K562 (cell line): ENCODE results near the gene SLC44A5. TPM values are rescaled to one million over a fixed set of nuclear protein-coding genes. Genes with fewer than 3 reads are reported as not detected.

ENCODE experiments used
- ATAC-seq: fragments of 200-7000 bp; cut with Tn5 transposase; 3 replicates; pipeline ENCODE4 v1.9.1; 2020; ENCODE audit warnings: moderate library complexity
- BruUV-seq: library from RNA; stranded (reverse); fragments of 400-500 nt; replicated peaks from 2 replicates; lab custom pipeline; 2021; lab: Mats Ljungman, UMichigan
- CTCF ChIA-PET: fragments of 300-600 bp; formaldehyde crosslinking; extraction: SDS; loops from one replicate; lab custom pipeline; 2021; ENCODE audit warnings: low intra/inter-chr PET ratio; lab: Yijun Ruan, JAX
- POLR2A ChIA-PET: fragments of 300-600, 350-650 bp; sonication (Branson Sonifier 250); formaldehyde crosslinking; extraction: SDS; loops from one replicate; lab custom pipeline; 2021; ENCODE audit warnings: antibody characterized with exemption, inconsistent platforms; lab: Yijun Ruan, JAX
- DNase-seq, 4 experiments: peaks; one replicate each; pipeline versions ENCODE4 v3.0.0 to v3.0.0-alpha.2; 2011 to 2018; ENCODE audit warnings: low spot score in 3 of 4, mixed read lengths in 3 of 4; ENCODE audit errors: extremely low read depth in 1 of 4
- FAIRE-seq: peaks from 2 replicates; lab custom pipeline; 2011; peaks lifted over from hg19 to GRCh38; lab: Jason Lieb, UNC
- H2AFZ ChIP-seq: 2 replicates; pipeline ENCODE4 v1.6.0; 2011; ENCODE audit warnings: low read depth, low read length, control low read depth, inconsistent platforms
- H3K27ac ChIP-seq: fragments of 200-600 bp; 3 replicates; pipeline ENCODE4 v1.8.0; 2011; ENCODE audit warnings: low read depth, mild to moderate bottlenecking, control low read depth, inconsistent platforms, low read length, moderate library complexity, mixed read lengths; ENCODE audit errors: extremely low read depth
- H3K27me3 ChIP-seq, 2 experiments: fragments of 300-600 bp in 1 of 2; 2 replicates in 1 of 2; 3 replicates in 1 of 2; pipeline versions ENCODE4 v1.6.0 to v1.8.0; 2011; ENCODE audit warnings: inconsistent platforms in 2 of 2, low read length in 2 of 2, mild to moderate bottlenecking in 1 of 2, mixed read lengths in 1 of 2, moderate library complexity in 1 of 2; ENCODE audit not compliant: control insufficient read depth in 2 of 2, insufficient read depth in 2 of 2
- H3K36me3 ChIP-seq: fragments of 300-600 bp; 3 replicates; pipeline ENCODE4 v1.8.0; 2011; ENCODE audit warnings: mild to moderate bottlenecking, low read length, inconsistent platforms; ENCODE audit not compliant: control insufficient read depth, insufficient read depth
- H3K4me1 ChIP-seq, 2 experiments: fragments of 200-600 bp in 1 of 2; replicated peaks in 1 of 2; 2 replicates in 1 of 2; 3 replicates in 1 of 2; pipeline versions ENCODE4 v1.5.1 to v1.8.0; 2011; ENCODE audit warnings: inconsistent platforms in 2 of 2, low read length in 2 of 2, mild to moderate bottlenecking in 1 of 2, mixed read lengths in 1 of 2, moderate library complexity in 1 of 2; ENCODE audit not compliant: control insufficient read depth in 2 of 2, insufficient read depth in 2 of 2
- H3K4me2 ChIP-seq: 2 replicates; pipeline ENCODE4 v1.6.1; 2011; ENCODE audit warnings: low read length, control low read depth, inconsistent platforms, mixed read lengths; ENCODE audit not compliant: insufficient read depth
- H3K4me3 ChIP-seq: fragments of 200-600 bp; sonication (generic), shearing (Covaris generic); 2 replicates; pipeline ENCODE4 v1.5.1; 2016; ENCODE audit warnings: control low read depth, inconsistent platforms
- H3K79me2 ChIP-seq: fragments of 200-600 bp; 3 replicates; pipeline ENCODE4 v1.8.0; 2011; ENCODE audit warnings: low read length, inconsistent platforms; ENCODE audit not compliant: control insufficient read depth, insufficient read depth
- H3K9ac ChIP-seq, 2 experiments: 2 replicates each; pipeline versions ENCODE4 v1.6.0 to v1.6.1; 2011; ENCODE audit warnings: low read depth in 2 of 2, low read length in 2 of 2, control low read depth in 1 of 2, inconsistent platforms in 1 of 2, mild to moderate bottlenecking in 1 of 2, mixed read lengths in 1 of 2; ENCODE audit not compliant: insufficient read depth in 1 of 2
- H3K9me1 ChIP-seq: one replicate; pipeline ENCODE4 v1.6.0; 2011; ENCODE audit warnings: inconsistent platforms, mild to moderate bottlenecking, low read length, moderate library complexity; ENCODE audit not compliant: control insufficient read depth, insufficient read depth
- H3K9me3 ChIP-seq: replicated peaks from 2 replicates; pipeline ENCODE4 v1.5.1; 2011; ENCODE audit warnings: low read depth, low read length, inconsistent platforms; ENCODE audit not compliant: control insufficient read depth, insufficient read depth
- H4K20me1 ChIP-seq: replicated peaks from 2 replicates; pipeline ENCODE4 v1.6.1; 2011; ENCODE audit warnings: low read length, inconsistent platforms, mixed read lengths; ENCODE audit not compliant: control insufficient read depth, insufficient read depth
- ASH1L ChIP-seq: fragments of 450-650 bp; IDR thresholded peaks from 2 replicates; pipeline ENCODE4 v1.6.1; 2018; ENCODE audit warnings: borderline replicate concordance, mild to moderate bottlenecking, low read depth; ENCODE audit not compliant: partially characterized antibody
- CREB1 ChIP-seq, 2 experiments: sonication (generic) in 1 of 2; formaldehyde crosslinking in 1 of 2; IDR thresholded peaks; 2 replicates each; pipeline versions ENCODE4 v1.6.1 to v1.8.0; 2012 to 2022; ENCODE audit warnings: inconsistent platforms in 1 of 2, mild to moderate bottlenecking in 1 of 2, missing genetic modification reagents in 1 of 2, moderate library complexity in 1 of 2
- DMBX1 ChIP-seq: fragments of 250-450 bp; sonication (Bioruptor Pico); IDR thresholded peaks from 2 replicates; pipeline ENCODE4 v1.8.0; 2022; ENCODE audit warnings: inconsistent platforms, mild to moderate bottlenecking, moderate library complexity, borderline replicate concordance
- ELF1 ChIP-seq: fragments of 200-800 bp; sonication (Bioruptor generic); IDR thresholded peaks from 2 replicates; pipeline ENCODE4 v1.6.1; 2016; ENCODE audit warnings: missing genetic modification characterization, missing compliant biosample characterization
- ELF4 ChIP-seq: fragments of 450-650 bp; formaldehyde crosslinking; IDR thresholded peaks from 2 replicates; pipeline ENCODE4 v1.4.0; 2022; ENCODE audit warnings: missing genetic modification characterization
- ESRRA ChIP-seq: fragments of 450-650 bp; IDR thresholded peaks from 2 replicates; pipeline ENCODE4 v1.6.1; 2014; ENCODE audit warnings: low read depth, mild to moderate bottlenecking, moderate library complexity, borderline replicate concordance
- HNRNPLL ChIP-seq: fragments of 200-400 bp; formaldehyde crosslinking; IDR thresholded peaks from 2 replicates; pipeline ENCODE4 v1.6.1; 2017; ENCODE audit warnings: low read length, low read depth, mild to moderate bottlenecking; ENCODE audit not compliant: poor library complexity, severe bottlenecking
- MAFG ChIP-seq: fragments of 450-650 bp; conservative IDR thresholded peaks from 2 replicates; pipeline ENCODE4 v1.6.1; 2016; ENCODE audit warnings: missing genetic modification characterization, missing compliant biosample characterization
- PHB ChIP-seq: fragments of 250-450 bp; sonication (Bioruptor Pico); IDR thresholded peaks from 2 replicates; pipeline ENCODE4 v1.5.0; 2021
- XRCC5 ChIP-seq: fragments of 200-400 bp; formaldehyde crosslinking; IDR thresholded peaks from 2 replicates; pipeline ENCODE4 v1.6.1; 2017; ENCODE audit warnings: low read depth, mild to moderate bottlenecking, low read length
- ZNF12 ChIP-seq: sonication (generic); formaldehyde crosslinking; IDR thresholded peaks from 2 replicates; pipeline ENCODE4 v1.4.0; 2020; ENCODE audit warnings: mild to moderate bottlenecking, missing genetic modification reagents
- ZNF212 ChIP-seq: fragments of 450-650 bp; formaldehyde crosslinking; IDR thresholded peaks from 2 replicates; pipeline ENCODE4 v1.4.0; 2020; ENCODE audit warnings: mild to moderate bottlenecking
- ZNF232 ChIP-seq: sonication (generic); formaldehyde crosslinking; IDR thresholded peaks from 2 replicates; pipeline ENCODE4 v1.8.0; 2022; ENCODE audit warnings: mild to moderate bottlenecking, missing genetic modification reagents
- ZNF347 ChIP-seq: fragments of 450-650 bp; formaldehyde crosslinking; IDR thresholded peaks from 2 replicates; pipeline ENCODE4 v1.4.0; 2020; ENCODE audit warnings: low read depth, mild to moderate bottlenecking, moderate library complexity
- ZNF384 ChIP-seq: IDR thresholded peaks from 2 replicates; pipeline ENCODE4 v1.6.1; 2012; ENCODE audit warnings: low read depth, low read length, improper control_type of control experiment
- ZNF589 ChIP-seq: fragments of 200-800 bp; sonication (Bioruptor generic); IDR thresholded peaks from 2 replicates; pipeline ENCODE4 v1.6.1; 2016; ENCODE audit warnings: low read depth, missing genetic modification characterization, missing compliant biosample characterization
- ZNF766 ChIP-seq: fragments of 200-800 bp; sonication (Bioruptor generic); conservative IDR thresholded peaks from 2 replicates; pipeline ENCODE4 v1.6.1; 2016; ENCODE audit warnings: missing genetic modification characterization, missing compliant biosample characterization
- WGBS: fragments of 100-300 bp; shearing (Covaris generic); methylation state at CpG from one replicate; pipeline ENCODE4 v1.1.6; 2016; ENCODE audit warnings: low coverage, mixed read lengths; ENCODE audit not compliant: insufficient coverage; ENCODE audit errors: missing lambda C conversion rate; 5-methylcytosine and 5-hydroxymethylcytosine counted together
- in situ Hi-C: fragments of 300-500 bp; cut with MboI; formaldehyde crosslinking; loops from 4 replicates; pipeline ENCODE4 v1.15.0; 2018; ENCODE audit warnings: inconsistent platforms, mixed read lengths
- intact Hi-C: fragments of 100-400 bp; cut with micrococcal nuclease; formaldehyde crosslinking; loops from 2 replicates; pipeline ENCODE4 v1.14.2; 2022
- polyA plus RNA-seq, 8 experiments: library from polyadenylated mRNA; depleted of rRNA in 4 of 8; stranded (reverse) in 5 of 8; unstranded in 3 of 8; fragments of >200 nt; fragmentation: Nextera tagmentation in 2 of 8; fragmentation: Illumina TruSeq in 1 of 8; extraction: Ambion mirVana in 2 of 8; extraction: Trizol in 1 of 8; gene quantifications; 2 replicates each; pipeline versions ENCODE4 v1.2.1 to v1.2.3, GENCODE V29; 2011 to 2014; ENCODE audit warnings: inconsistent platforms in 1 of 8, missing spikeins in 1 of 8
- total RNA-seq, 7 experiments: library from RNA; depleted of rRNA in 6 of 7; stranded (reverse); fragments of >200 nt in 6 of 7; fragmentation: Illumina TruSeq in 2 of 7; extraction: Trizol in 2 of 7; gene quantifications; 2 replicates each; pipeline versions ENCODE4 v1.2.1 to v1.2.3, GENCODE V29; 2011 to 2021; ENCODE audit warnings: low replicate concordance in 1 of 7
- TF ChIP-seq, protein P1 (sequence below): fragments of 450-650 bp; formaldehyde crosslinking; IDR thresholded peaks from 2 replicates; pipeline ENCODE4 v1.4.0; 2022; ENCODE audit warnings: missing genetic modification characterization
- TF ChIP-seq, protein P2 (sequence below): fragments of 450-650 bp; formaldehyde crosslinking; IDR thresholded peaks from 2 replicates; pipeline ENCODE4 v1.4.0; 2020; ENCODE audit warnings: mild to moderate bottlenecking, moderate library complexity

SLC44A5 gene
- total and polyA plus RNA-seq, 9 of the 15 experiments (the other 6 are each of a cell fraction or from before 2014, with no cell fraction given): 1.2 to 10.1 (median 3.2) TPM

DNA sequence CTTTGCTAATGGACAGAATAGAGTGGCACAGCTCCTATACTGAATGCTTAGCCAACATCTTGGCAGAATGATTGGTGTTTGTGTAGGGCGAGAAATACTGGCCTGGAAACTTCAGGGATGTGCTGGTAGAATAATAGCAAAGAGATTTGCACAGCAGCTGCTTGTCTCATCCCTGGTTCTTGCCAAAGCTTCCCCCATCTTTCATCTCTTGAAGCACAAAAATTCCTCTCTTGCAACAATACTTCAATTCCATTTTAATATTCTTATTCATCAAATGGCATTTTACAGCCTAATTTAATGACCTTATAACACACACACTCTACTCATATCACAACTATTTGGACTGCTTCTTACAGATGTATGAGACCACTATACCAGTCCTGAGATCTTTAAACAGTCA, 439.0 kb downstream of the SLC44A5 start (continued):
- TF ChIP-seq ZNF232: no peak

DNA sequence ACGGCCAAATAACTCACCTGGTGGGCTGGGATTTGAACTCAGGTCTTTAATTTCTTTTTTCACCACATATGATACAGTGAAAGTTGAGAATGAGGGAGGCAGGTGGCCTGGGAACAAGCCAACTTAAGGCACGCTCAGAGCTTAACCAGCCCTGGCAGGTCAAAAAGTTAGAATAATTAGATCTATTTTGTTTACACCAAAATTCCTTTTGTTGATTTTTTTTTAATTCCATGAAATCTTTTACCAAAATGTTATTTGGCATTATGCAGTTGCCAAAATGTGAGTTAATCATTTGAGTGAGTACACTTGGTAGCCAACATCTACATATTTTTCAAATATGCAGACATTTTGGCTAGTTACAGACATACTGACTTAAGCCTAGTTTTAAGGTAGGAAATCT, 439.9 kb downstream of the SLC44A5 start:
- ChIA-PET POLR2A (no interaction called here), CTCF (no interaction called here)
- Histone ChIP-seq H3K9me3 (no peaks in the 10 kb centered on the region), H3K9ac (no peak overlapping the region), H2AFZ (no peak overlapping the region), H3K27ac (no peak overlapping the region), H3K9me1 (no peaks in the 10 kb centered on the region), H3K4me2 (no peak overlapping the region), H3K36me3 (no peaks in the 10 kb centered on the region), H3K4me3 (no peak overlapping the region), H3K4me1 (no peaks in the 10 kb centered on the region), H3K27me3 (no peaks in the 10 kb centered on the region), H4K20me1 (no peaks in the 10 kb centered on the region), H3K79me2 (no peaks in the 10 kb centered on the region)
- FAIRE-seq (no peak), ATAC-seq (no peak), DNase-seq (no peak)
- WGBS: 4% methylated on average over 2 of the region's 2 CpGs
- in situ Hi-C loops (no loop called here), intact Hi-C loops (no loop called here)
- TF ChIP-seq ZNF12 (CRISPR knock-in tag): no peak
- TF ChIP-seq ZNF347 (CRISPR knock-in tag): no peak
- TF ChIP-seq, protein P1, sequence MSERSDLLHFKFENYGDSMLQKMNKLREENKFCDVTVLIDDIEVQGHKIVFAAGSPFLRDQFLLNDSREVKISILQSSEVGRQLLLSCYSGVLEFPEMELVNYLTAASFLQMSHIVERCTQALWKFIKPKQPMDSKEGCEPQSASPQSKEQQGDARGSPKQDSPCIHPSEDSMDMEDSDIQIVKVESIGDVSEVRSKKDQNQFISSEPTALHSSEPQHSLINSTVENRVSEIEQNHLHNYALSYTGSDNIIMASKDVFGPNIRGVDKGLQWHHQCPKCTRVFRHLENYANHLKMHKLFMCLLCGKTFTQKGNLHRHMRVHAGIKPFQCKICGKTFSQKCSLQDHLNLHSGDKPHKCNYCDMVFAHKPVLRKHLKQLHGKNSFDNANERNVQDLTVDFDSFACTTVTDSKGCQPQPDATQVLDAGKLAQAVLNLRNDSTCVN (CRISPR knock-in tag): no peak
- no peak for TF ChIP-seq ZNF384
- no peak for TF ChIP-seq CREB1 (IDR thresholded peaks at IDR 0.05)
- no peak for TF ChIP-seq CREB1 (CRISPR knock-in tag; IDR thresholded peaks at IDR 0.05)
- no peak for TF ChIP-seq ZNF212
- no peak for TF ChIP-seq ZNF589 (CRISPR knock-in tag)
- no peak for TF ChIP-seq ZNF766 (CRISPR knock-in tag)
- TF ChIP-seq ELF1 (tag): no peak
- TF ChIP-seq DMBX1 (CRISPR knock-in tag): no peak
- no peak for TF ChIP-seq HNRNPLL
- TF ChIP-seq PHB: no peak
- no peak for TF ChIP-seq ESRRA
- no peak for TF ChIP-seq ASH1L
- TF ChIP-seq MAFG (tag): no peak
- TF ChIP-seq, protein P2, sequence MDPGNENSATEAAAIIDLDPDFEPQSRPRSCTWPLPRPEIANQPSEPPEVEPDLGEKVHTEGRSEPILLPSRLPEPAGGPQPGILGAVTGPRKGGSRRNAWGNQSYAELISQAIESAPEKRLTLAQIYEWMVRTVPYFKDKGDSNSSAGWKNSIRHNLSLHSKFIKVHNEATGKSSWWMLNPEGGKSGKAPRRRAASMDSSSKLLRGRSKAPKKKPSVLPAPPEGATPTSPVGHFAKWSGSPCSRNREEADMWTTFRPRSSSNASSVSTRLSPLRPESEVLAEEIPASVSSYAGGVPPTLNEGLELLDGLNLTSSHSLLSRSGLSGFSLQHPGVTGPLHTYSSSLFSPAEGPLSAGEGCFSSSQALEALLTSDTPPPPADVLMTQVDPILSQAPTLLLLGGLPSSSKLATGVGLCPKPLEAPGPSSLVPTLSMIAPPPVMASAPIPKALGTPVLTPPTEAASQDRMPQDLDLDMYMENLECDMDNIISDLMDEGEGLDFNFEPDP (CRISPR knock-in tag): no peak
- TF ChIP-seq ELF4 (CRISPR knock-in tag): no peak
- no peak for TF ChIP-seq XRCC5
- BruUV-seq: no TSS peak
